Erythroblast (primary cell): ENCODE measurements around the gene NUDT19.

ENCODE experiments used
- GATA1 ChIP-seq: IDR thresholded peaks from 2 replicates; pipeline ENCODE4 v1.6.1; 2011; ENCODE audit warnings: low read depth, mild to moderate bottlenecking, control low read depth, low read length, moderate library complexity
- POLR2A ChIP-seq: IDR thresholded peaks from 2 replicates; pipeline ENCODE4 v1.6.1; 2011; ENCODE audit warnings: mild to moderate bottlenecking, low read length

- TF ChIP-seq POLR2A (no peak), GATA1 (no peak)
Observed at GRCh38 chr19:32676895-32677359, 14.7 kb upstream of the NUDT19 start.
